GM18909 (cell line): ENCODE measurements around the gene BMERB1.

Experiments
- ATAC-seq: cut with Tn5 transposase; IDR thresholded peaks from one replicate; pipeline ENCODE4 v1.9.1; 2021; ENCODE audit warnings: mild to moderate bottlenecking; ENCODE audit not compliant: unreplicated experiment, poor library complexity

BMERB1 gene

GRCh38 chr16:15517743-15518377 is 83.5 kb downstream of the BMERB1 start:
- no peak for ATAC-seq

- no peak for ATAC-seq
These were observed 84.3 kb downstream of the BMERB1 start for GRCh38 chr16:15518381-15519351.

- ATAC-seq = no peak
These were observed 85.4 kb downstream of the BMERB1 start for GRCh38 chr16:15519790-15520189.

GRCh38 chr16:15521390-15521757 is 87.0 kb downstream of the BMERB1 start:
- ATAC-seq = no peak

- ATAC-seq = no peak
These were observed 87.5 kb downstream of the BMERB1 start for GRCh38 chr16:15521758-15522509.

GRCh38 chr16:15523092-15523541 is 88.7 kb downstream of the BMERB1 start:
- no peak for ATAC-seq

GRCh38 chr16:15523939-15524338 is 89.6 kb downstream of the BMERB1 start:
- ATAC-seq = no peak

GRCh38 chr16:15524966-15525365 is 90.6 kb downstream of the BMERB1 start:
- ATAC-seq = no peak

GRCh38 chr16:15526097-15526496 is 91.7 kb downstream of the BMERB1 start:
- ATAC-seq = no peak

GRCh38 chr16:15526731-15527130 is 92.3 kb downstream of the BMERB1 start:
- ATAC-seq = no peak

GRCh38 chr16:15529673-15530072 is 95.3 kb downstream of the BMERB1 start:
- ATAC-seq = no peak

GRCh38 chr16:15530085-15530484 is 95.7 kb downstream of the BMERB1 start:
- no peak for ATAC-seq

- ATAC-seq = no peak
These were observed 98.4 kb downstream of the BMERB1 start for GRCh38 chr16:15532825-15533224.

GRCh38 chr16:15533386-15533785 is 99.0 kb downstream of the BMERB1 start:
- no peak for ATAC-seq

- ATAC-seq = no peak
These were observed 101.4 kb downstream of the BMERB1 start for GRCh38 chr16:15535772-15536171.

GRCh38 chr16:15536843-15537242 is 102.5 kb downstream of the BMERB1 start:
- ATAC-seq = no peak

GRCh38 chr16:15538507-15538906 is 104.1 kb downstream of the BMERB1 start:
- ATAC-seq = no peak

- ATAC-seq = no peak
These were observed 104.8 kb downstream of the BMERB1 start for GRCh38 chr16:15539197-15539596.

GRCh38 chr16:15542261-15542660 is 107.9 kb downstream of the BMERB1 start:
- ATAC-seq = no peak

GRCh38 chr16:15542734-15543347 is 108.5 kb downstream of the BMERB1 start:
- no peak for ATAC-seq
